Measurements from ENCODE around the gene LDHAL6B. TPM values are rescaled to one million over a fixed set of nuclear protein-coding genes. Genes with fewer than 3 reads are reported as not detected.
"Not testable (repeated sequence)": the region's sequence is repeated elsewhere in the genome, so short reads cannot be mapped to it uniquely, and the experiment has no call there.

LDHAL6B gene
- not detected in 2 replicates for total RNA-seq (2014; rRNA removed; shearing (Covaris generic); ENCODE audit: low replicate concordance)

GRCh38 chr15:59206623-59207183, at the start of gene LDHAL6B:
Gene LDHAL6B, plus strand, starts transcription at chr15:59206843. Its CDS starts 98 bp downstream, at chr15:59206941.
- in situ Hi-C loops (cut with HindIII; ENCODE audit: low pct_unique_long_range_greater_than_20kb, low sequenced_read_pairs), result no loop called here
- DNase-seq (ENCODE audit: low read depth), result no peak

- in situ Hi-C loops (cut with HindIII; ENCODE audit: low pct_unique_long_range_greater_than_20kb, low sequenced_read_pairs), result no loop called here
- no peak for DNase-seq (ENCODE audit: low read depth)
Observed at GRCh38 chr15:59157396-59157795, 49.2 kb upstream of the LDHAL6B start.

DNA sequence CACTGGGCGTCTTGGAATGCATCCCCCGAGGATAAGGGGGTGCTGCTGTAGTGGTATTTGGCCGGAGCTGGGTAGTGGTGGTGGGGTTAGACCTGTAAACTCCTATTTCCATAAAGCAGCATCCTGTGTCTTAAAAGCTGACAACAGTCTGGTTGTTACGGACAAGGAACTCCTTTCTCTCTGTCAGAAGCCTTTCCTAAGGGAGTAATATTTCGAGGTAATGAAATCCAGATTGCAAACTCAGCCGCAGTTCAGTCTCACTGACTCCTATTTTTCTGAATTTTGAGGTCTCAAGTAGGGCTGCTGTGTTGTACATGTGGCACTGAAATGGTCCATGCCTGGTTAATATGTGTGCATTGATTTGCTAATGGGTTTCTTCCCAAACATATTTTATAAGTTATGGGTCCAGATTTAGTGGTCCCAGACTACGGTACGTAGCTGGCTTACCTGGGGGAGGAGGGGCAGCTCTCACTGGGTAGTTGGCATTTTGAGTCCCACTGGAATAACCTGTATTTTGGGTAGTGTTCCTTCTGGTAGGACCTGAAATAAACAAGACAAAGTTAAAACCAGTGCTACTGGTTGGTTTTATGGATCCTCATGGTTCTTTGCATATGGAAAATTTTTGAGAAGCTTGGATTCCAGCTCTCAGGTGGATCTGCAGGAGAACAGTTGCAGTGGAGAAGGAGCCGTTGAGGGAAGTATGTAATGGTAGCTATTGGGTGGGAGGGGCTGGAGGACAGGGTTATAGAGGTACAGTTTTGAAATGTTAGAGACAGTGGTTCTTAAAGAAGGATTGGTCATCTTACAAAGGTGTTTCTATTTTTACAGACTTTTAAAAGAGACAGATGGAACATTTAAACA, 48.6 kb upstream of the LDHAL6B start:
- no peak for DNase-seq (ENCODE audit: low read depth)
- in situ Hi-C loops (cut with HindIII; ENCODE audit: low pct_unique_long_range_greater_than_20kb, low sequenced_read_pairs), result no loop called here

- in situ Hi-C loops (cut with HindIII; ENCODE audit: low pct_unique_long_range_greater_than_20kb, low sequenced_read_pairs), result no loop called here
- no peak for DNase-seq (ENCODE audit: low read depth)
Observed at GRCh38 chr15:59158701-59159034, 48.0 kb upstream of the LDHAL6B start.

DNA sequence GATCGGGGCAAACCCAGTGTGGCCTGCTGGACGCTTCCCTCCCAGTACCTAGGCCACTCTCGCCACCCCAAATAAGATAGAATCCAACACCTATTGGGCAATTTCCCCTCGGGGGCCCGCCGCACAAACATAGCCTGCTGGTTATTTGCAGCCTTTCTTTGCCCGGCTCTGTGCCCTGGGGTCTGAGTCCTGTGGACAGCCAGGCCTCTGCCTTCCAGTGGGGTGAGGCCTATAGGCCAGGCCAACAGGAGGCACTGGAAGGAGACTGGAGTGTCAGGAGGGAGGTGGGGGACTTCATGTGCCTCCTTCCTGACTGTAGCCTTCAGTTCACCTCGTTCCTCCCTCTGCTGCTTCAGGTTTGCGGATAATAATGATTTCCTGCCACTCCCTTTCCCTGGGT, 47.4 kb upstream of the LDHAL6B start:
- DNase-seq (ENCODE audit: low read depth), result no peak
- in situ Hi-C loops (cut with HindIII; ENCODE audit: low pct_unique_long_range_greater_than_20kb, low sequenced_read_pairs), result no loop called here

GRCh38 chr15:59160880-59161593, 45.6 kb upstream of the LDHAL6B start:
- in situ Hi-C loops (cut with HindIII; ENCODE audit: low pct_unique_long_range_greater_than_20kb, low sequenced_read_pairs), result no loop called here
- DNase-seq (ENCODE audit: low read depth), result no peak

DNA sequence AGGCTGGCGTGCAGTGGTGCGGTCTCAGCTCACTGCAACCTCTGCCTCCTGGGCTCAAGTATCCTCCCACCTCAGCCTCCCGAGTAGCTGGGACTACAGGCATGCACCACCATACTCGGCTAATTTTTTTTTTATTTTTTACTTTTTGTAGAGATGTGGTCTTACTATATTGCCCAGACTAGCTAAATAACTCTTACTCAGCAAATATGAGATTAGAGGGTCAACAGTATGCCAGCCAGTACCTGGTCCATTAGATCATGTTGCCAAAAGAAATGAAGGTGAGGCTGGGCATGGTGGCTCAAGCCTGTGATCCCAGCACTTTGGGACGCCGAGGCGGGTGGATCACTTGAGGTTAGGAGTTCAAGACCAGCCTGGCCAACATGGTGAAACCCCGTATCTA, 44.6 kb upstream of the LDHAL6B start:
- in situ Hi-C loops (cut with HindIII; ENCODE audit: low pct_unique_long_range_greater_than_20kb, low sequenced_read_pairs); DNase-seq (ENCODE audit: low read depth): not testable (repeated sequence)

DNA sequence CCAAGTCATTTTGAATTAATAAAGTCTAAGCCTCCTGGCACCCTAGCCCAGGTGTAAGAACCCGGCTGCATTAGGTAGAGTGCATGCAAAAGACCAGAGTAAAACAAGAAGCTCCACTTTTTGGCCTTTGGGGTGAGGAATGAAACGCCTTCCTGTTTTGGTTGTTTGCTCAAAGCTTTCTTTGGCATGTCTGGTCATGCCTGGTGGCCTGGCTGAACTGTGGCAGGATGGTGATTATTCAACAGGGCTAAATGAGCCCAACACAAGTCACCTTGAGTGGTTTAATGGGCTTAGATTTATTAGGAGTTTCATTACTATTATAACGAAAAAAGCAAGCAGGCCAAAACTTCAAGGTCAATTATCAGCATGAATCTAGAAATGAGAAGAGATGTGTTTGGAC, 40.9 kb upstream of the LDHAL6B start:
- no peak for DNase-seq (ENCODE audit: low read depth)
- in situ Hi-C loops (cut with HindIII; ENCODE audit: low pct_unique_long_range_greater_than_20kb, low sequenced_read_pairs), result no loop called here

GRCh38 chr15:59166166-59166565, 40.5 kb upstream of the LDHAL6B start:
- DNase-seq (ENCODE audit: low read depth), result no peak
- in situ Hi-C loops (cut with HindIII; ENCODE audit: low pct_unique_long_range_greater_than_20kb, low sequenced_read_pairs), result no loop called here

DNA sequence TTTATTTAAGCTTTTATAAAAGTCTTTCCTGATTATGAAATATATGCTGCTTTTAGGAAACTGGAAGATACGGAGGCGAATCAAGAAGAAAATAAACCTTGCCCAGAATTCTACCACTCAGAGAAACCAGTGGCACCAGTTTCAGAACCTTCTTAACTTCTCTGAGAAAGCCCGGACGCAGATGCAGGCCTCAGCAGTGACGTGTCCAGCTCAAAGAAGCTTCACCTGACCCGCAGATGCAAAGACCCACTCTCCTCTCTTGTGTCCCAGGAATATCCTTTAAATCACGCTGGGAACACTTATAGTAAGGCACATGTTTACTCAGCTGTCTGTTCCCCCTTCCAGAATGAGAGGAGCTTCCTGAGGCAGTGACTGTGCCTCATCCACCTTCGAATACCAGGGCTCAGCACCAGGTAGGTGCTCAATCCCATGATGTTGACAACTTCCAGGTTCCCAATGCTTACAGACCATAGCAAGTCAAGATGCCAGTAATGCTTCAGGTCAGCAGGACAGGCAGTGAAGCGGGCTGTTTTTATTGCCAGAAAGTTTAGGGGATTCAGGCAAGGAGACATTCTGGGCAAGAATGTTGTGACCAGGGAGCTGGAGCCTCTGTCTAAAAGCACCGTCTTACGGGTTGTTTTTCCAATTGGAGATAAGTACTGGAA, 39.9 kb upstream of the LDHAL6B start:
- in situ Hi-C loops (cut with HindIII; ENCODE audit: low pct_unique_long_range_greater_than_20kb, low sequenced_read_pairs), result no loop called here

GRCh38 chr15:59168536-59168935, 38.1 kb upstream of the LDHAL6B start:
- peak; percentile 66 for DNase-seq (ENCODE audit: low read depth)
- in situ Hi-C loops (cut with HindIII; ENCODE audit: low pct_unique_long_range_greater_than_20kb, low sequenced_read_pairs), result no loop called here

More for the DNA sequence above, 39.9 kb upstream of the LDHAL6B start:
- DNase-seq (ENCODE audit: low read depth), result no peak

- peak; percentile 72 for DNase-seq (ENCODE audit: low read depth)
- in situ Hi-C loops (cut with HindIII; ENCODE audit: low pct_unique_long_range_greater_than_20kb, low sequenced_read_pairs), result no loop called here
Observed at GRCh38 chr15:59169251-59169708, 37.4 kb upstream of the LDHAL6B start.

DNA sequence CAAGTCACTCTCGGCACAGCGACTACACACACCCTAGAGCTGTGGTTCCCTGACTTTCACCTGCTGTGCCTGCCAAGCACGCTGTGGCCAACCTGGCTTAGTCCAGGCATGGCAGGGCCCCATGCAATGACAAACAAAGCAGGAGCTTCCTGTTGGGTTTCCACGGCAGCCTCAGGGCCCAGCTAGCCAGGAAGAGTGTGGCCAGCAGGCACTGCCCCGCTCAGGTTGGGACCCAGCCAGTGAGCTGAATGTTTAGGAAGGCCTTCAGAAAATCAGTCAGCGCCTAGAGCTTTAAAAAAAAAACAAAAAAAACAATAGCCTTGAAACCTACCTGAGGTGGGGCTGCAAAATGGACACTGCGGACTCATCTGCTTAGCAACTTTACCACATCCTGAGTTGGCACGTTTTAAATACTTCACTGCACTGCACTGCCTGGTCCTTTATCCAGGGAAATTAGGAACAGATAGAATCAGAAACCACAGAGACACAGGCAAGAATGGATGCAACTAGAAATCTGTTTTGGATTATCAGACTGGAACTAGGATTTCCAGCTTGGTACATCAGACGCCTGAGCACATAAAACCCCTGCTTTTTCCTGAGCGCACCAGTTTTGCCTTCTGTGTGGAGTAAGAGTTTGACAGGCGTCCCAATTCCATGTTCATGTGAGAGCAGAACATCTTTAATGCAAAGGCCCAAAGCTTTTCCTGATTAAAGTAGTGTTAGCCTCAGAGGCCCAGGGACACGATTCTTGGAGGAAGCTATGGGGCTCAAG, 36.2 kb upstream of the LDHAL6B start:
- DNase-seq (ENCODE audit: low read depth), result peak; percentile 69
- in situ Hi-C loops (cut with HindIII; ENCODE audit: low pct_unique_long_range_greater_than_20kb, low sequenced_read_pairs), result no loop called here

- in situ Hi-C loops (cut with HindIII; ENCODE audit: low pct_unique_long_range_greater_than_20kb, low sequenced_read_pairs), result no loop called here
- no peak for DNase-seq (ENCODE audit: low read depth)
Observed at GRCh38 chr15:59171067-59171397, 35.6 kb upstream of the LDHAL6B start.

DNA sequence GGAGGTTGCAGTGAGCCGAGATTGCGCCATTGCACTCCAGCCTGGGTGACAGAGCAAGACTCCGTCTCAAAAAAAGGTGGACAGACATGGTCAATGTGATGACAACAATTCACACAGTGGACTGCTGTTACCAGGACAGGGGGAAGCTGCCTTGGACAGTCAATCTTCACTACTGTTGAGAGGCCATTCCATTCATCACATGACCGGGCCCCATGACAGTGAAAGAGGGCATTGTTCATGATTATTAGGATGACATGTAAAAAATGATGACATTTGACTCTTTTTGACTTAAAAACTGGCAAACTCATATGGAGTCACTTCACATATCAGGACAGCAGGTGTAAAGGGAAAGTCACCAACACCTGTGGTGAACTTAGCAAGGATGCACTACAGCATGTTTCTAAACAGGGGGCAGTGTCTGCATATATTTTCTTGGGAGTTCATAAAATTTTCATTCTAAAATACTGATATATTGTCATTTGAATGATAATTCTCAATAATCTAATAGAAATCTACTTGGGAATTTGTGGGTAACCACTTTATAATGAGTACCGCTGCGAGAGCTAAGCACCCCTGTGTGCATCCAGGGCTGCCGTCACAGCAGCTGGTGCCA, 34.2 kb upstream of the LDHAL6B start:
- DNase-seq (ENCODE audit: low read depth), result no peak
- in situ Hi-C loops (cut with HindIII; ENCODE audit: low pct_unique_long_range_greater_than_20kb, low sequenced_read_pairs), result no loop called here

DNA sequence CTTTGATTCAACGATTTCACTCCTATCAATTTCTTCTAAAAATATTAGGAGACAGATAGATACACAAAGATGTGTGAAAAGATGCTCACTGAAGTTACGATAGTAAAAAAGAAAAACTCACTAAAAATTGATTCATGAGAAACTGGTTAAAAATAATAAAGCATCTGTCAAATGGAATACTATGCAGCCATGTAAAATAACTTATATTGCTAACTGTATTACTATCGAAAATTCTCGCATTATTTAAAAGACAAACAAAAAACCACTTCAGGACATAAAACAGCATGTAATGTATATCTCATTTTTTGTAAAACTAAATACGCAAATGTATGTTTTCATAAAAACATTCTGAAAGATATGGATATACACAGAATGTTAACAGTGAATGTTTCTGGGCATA, 33.4 kb upstream of the LDHAL6B start:
- DNase-seq (ENCODE audit: low read depth), result no peak
- in situ Hi-C loops (cut with HindIII; ENCODE audit: low pct_unique_long_range_greater_than_20kb, low sequenced_read_pairs), result no loop called here

- no peak for DNase-seq (ENCODE audit: low read depth)
- in situ Hi-C loops (cut with HindIII; ENCODE audit: low pct_unique_long_range_greater_than_20kb, low sequenced_read_pairs), result no loop called here
Observed at GRCh38 chr15:59174151-59174834, 32.4 kb upstream of the LDHAL6B start.

Measured in Caki2 (cell line).